Mesodermal cell (in vitro differentiated cells): ENCODE measurements around the gene CSF2.

ENCODE experiments used
- H3K27ac ChIP-seq: 2 replicates; pipeline ENCODE4 v1.7.0; 2013; ENCODE audit warnings: mild to moderate bottlenecking, low read depth, low read length, moderate library complexity; ENCODE audit not compliant: severe bottlenecking
- H3K36me3 ChIP-seq: 2 replicates; pipeline ENCODE4 v1.7.1; 2013; ENCODE audit warnings: mild to moderate bottlenecking, low read length, moderate library complexity; ENCODE audit not compliant: control insufficient read depth, insufficient read depth
- H3K4me1 ChIP-seq: one replicate; pipeline ENCODE4 v1.7.1; 2013; ENCODE audit warnings: mild to moderate bottlenecking, low read length; ENCODE audit not compliant: insufficient read depth, control insufficient read depth, poor library complexity, severe bottlenecking
- H3K4me3 ChIP-seq: 2 replicates; pipeline ENCODE4 v1.7.0; 2013; ENCODE audit warnings: low read length, control low read depth, mild to moderate bottlenecking; ENCODE audit not compliant: insufficient read depth, poor library complexity, severe bottlenecking; ENCODE audit errors: extremely low read depth
- H3K9me3 ChIP-seq: 2 replicates; pipeline ENCODE4 v1.7.1; 2013; ENCODE audit warnings: mild to moderate bottlenecking, low read length, moderate library complexity; ENCODE audit not compliant: control insufficient read depth
- WGBS, 2 experiments: methylation state at CpG; one replicate each; pipeline ENCODE4 v1.1.5; 2013; ENCODE audit warnings: missing lambda C conversion rate in 2 of 2; ENCODE audit not compliant: insufficient coverage in 2 of 2; 5-methylcytosine and 5-hydroxymethylcytosine counted together

The CSF2 gene

GRCh38 chr5:132037353-132037752, 36.2 kb upstream of the CSF2 start:
- Histone ChIP-seq H3K4me3 (no peak overlapping the region), H3K9me3 (no peaks in the 10 kb centered on the region), H3K36me3 (no peaks in the 10 kb centered on the region), H3K27ac (no peak overlapping the region), H3K4me1 (no peaks in the 10 kb centered on the region)
- 20% methylated on average over 1 of the region's 2 CpGs; no CpG with 5 or more reads in 1 of the 2 experiments for WGBS, 2 experiments

- WGBS, 2 experiments = 83 to 93% methylated on average over 6 of the region's 10 CpGs
- H3K9me3 ChIP-seq = no peaks in the 10 kb centered on the region
- H3K27ac ChIP-seq = no peak overlapping the region
- no peak overlapping the region for H3K4me3 ChIP-seq
- H3K4me1 ChIP-seq = no peaks in the 10 kb centered on the region
- no peaks in the 10 kb centered on the region for H3K36me3 ChIP-seq
These were observed 29.4 kb upstream of the CSF2 start for GRCh38 chr5:132044207-132044606.

- no peaks in the 10 kb centered on the region for H3K9me3 ChIP-seq
- no peak overlapping the region for H3K4me3 ChIP-seq
- no peak overlapping the region for H3K27ac ChIP-seq
- H3K36me3 ChIP-seq = no peaks in the 10 kb centered on the region
- no peaks in the 10 kb centered on the region for H3K4me1 ChIP-seq
- 83 to 85% methylated on average over 7 of the region's 7 CpGs for WGBS, 2 experiments
These were observed 26.7 kb upstream of the CSF2 start for GRCh38 chr5:132046880-132047299.

GRCh38 chr5:132049093-132049492, 24.5 kb upstream of the CSF2 start:
- WGBS, 2 experiments = 77 to 90% methylated on average over 2 to 3 of the region's 4 CpGs
- no peaks in the 10 kb centered on the region for H3K4me1 ChIP-seq
- H3K9me3 ChIP-seq = no peaks in the 10 kb centered on the region
- no peak overlapping the region for H3K4me3 ChIP-seq
- no peak overlapping the region for H3K27ac ChIP-seq
- H3K36me3 ChIP-seq = no peaks in the 10 kb centered on the region

- Histone ChIP-seq H3K4me3 (no peak overlapping the region), H3K9me3 (no peaks in the 10 kb centered on the region), H3K36me3 (no peaks in the 10 kb centered on the region), H3K27ac (no peak overlapping the region), H3K4me1 (no peaks in the 10 kb centered on the region)
- WGBS, 2 experiments = 92 to 94% methylated on average over 12 of the region's 12 CpGs
These were observed 24.0 kb upstream of the CSF2 start for GRCh38 chr5:132049559-132049958.

- no peak overlapping the region for H3K4me3 ChIP-seq
- 84 to 91% methylated on average over 3 to 5 of the region's 5 CpGs for WGBS, 2 experiments
- H3K36me3 ChIP-seq = no peaks in the 10 kb centered on the region
- no peak overlapping the region for H3K27ac ChIP-seq
- H3K4me1 ChIP-seq = no peaks in the 10 kb centered on the region
- H3K9me3 ChIP-seq = no peaks in the 10 kb centered on the region
These were observed 23.5 kb upstream of the CSF2 start for GRCh38 chr5:132050136-132050535.

- H3K27ac ChIP-seq = no peak overlapping the region
- no peaks in the 10 kb centered on the region for H3K4me1 ChIP-seq
- no peaks in the 10 kb centered on the region for H3K36me3 ChIP-seq
- H3K4me3 ChIP-seq = no peak overlapping the region
- H3K9me3 ChIP-seq = no peaks in the 10 kb centered on the region
- WGBS, 2 experiments = 78 to 92% methylated on average over 4 to 7 of the region's 9 CpGs
These were observed 22.7 kb upstream of the CSF2 start for GRCh38 chr5:132050661-132051552.

GRCh38 chr5:132052520-132052919, 21.1 kb upstream of the CSF2 start:
- H3K36me3 ChIP-seq = no peaks in the 10 kb centered on the region
- H3K4me1 ChIP-seq = no peaks in the 10 kb centered on the region
- 83 to 84% methylated on average over 4 to 10 of the region's 10 CpGs for WGBS, 2 experiments
- H3K27ac ChIP-seq = no peak overlapping the region
- no peak overlapping the region for H3K4me3 ChIP-seq
- no peaks in the 10 kb centered on the region for H3K9me3 ChIP-seq

- Histone ChIP-seq H3K9me3 (no peaks in the 10 kb centered on the region), H3K4me1 (no peaks in the 10 kb centered on the region), H3K27ac (no peak overlapping the region), H3K36me3 (no peaks in the 10 kb centered on the region), H3K4me3 (no peak overlapping the region)
- WGBS, 2 experiments = 74 to 88% methylated on average over 3 of the region's 4 CpGs
These were observed 20.1 kb upstream of the CSF2 start for GRCh38 chr5:132053483-132053882.

GRCh38 chr5:132054031-132054696, 19.4 kb upstream of the CSF2 start:
- Histone ChIP-seq H3K9me3 (no peaks in the 10 kb centered on the region), H3K27ac (no peak overlapping the region), H3K4me1 (no peaks in the 10 kb centered on the region), H3K4me3 (no peak overlapping the region), H3K36me3 (no peaks in the 10 kb centered on the region)
- 82 to 92% methylated on average over 8 to 9 of the region's 10 CpGs for WGBS, 2 experiments
